ENCODE results near the gene UBXN7.
"Not testable (repeated sequence)": the region's sequence is repeated elsewhere in the genome, so short reads cannot be mapped to it uniquely, and the experiment has no call there.

Gene UBXN7

DNA sequence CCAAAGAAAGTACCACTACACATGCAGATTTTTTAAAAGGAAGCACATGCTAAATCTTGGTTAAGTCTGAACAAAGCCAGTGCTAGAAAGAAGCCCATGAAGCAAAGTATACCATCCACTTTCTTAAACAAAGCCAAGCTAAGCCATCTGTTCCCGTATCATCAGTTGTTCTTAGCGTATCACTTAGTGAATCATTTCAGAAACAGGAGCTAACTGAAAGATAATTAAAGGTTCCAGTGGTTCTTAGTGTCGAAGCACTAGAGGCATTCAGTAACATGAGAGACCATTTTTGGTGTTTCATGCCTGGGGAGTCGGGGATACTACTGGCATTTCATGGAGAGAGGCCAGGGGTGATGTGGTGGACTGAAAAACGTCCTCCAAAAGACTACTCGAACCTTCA, 12.8 kb downstream of the UBXN7 start:
- DNase-seq (ENCODE audit: low read depth in 3 of 3, low spot score in 1 of 3), result no peak

GRCh38 chr3:196418601-196419000, 13.6 kb downstream of the UBXN7 start:
- DNase-seq (ENCODE audit: low read depth in 3 of 3, low spot score in 1 of 3), result no peak

GRCh38 chr3:196414469-196414868, 17.8 kb downstream of the UBXN7 start:
- no peak for DNase-seq (ENCODE audit: low read depth in 3 of 3, low spot score in 1 of 3)

DNA sequence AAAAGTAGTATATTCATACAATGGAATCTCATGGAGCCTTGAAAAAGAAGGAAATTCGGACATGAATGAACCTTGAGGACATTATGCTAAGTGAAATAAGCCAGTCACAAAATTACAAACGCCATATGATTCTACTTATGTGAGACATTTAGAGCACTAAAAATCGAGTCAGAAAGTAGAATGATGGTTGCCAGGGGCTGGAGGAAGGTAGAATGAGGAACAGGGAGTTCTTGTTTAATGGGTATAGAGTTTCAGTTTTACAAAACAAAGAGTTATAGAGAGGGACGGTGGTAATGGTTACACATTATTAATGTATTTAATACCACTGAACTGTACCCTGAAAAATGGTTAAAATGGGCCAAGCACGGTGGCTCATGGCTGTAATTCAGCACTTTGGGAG, 19.5 kb downstream of the UBXN7 start:
- DNase-seq (ENCODE audit: low read depth in 3 of 3, low spot score in 1 of 3), result no peak

DNA sequence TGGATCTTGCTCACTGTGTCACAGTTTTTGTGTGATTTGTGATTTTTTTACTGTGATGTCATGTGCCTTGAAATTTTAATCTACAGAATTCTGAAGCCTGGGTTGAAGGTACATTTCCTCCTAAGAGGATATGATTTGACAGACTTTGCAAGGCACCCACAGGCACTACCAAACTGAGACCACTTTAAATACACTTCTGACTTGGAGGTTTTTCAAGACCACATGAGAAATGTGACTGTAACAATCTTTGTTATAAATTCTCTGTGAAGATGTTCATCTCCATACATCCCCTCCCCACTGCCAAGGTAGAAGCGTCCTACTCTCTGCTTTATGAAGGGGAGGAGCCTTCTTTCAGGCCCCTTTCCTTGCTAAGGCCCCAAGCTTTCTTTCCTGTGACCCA, 22.8 kb downstream of the UBXN7 start:
- no peak for DNase-seq (ENCODE audit: low read depth in 3 of 3, low spot score in 1 of 3)

DNA sequence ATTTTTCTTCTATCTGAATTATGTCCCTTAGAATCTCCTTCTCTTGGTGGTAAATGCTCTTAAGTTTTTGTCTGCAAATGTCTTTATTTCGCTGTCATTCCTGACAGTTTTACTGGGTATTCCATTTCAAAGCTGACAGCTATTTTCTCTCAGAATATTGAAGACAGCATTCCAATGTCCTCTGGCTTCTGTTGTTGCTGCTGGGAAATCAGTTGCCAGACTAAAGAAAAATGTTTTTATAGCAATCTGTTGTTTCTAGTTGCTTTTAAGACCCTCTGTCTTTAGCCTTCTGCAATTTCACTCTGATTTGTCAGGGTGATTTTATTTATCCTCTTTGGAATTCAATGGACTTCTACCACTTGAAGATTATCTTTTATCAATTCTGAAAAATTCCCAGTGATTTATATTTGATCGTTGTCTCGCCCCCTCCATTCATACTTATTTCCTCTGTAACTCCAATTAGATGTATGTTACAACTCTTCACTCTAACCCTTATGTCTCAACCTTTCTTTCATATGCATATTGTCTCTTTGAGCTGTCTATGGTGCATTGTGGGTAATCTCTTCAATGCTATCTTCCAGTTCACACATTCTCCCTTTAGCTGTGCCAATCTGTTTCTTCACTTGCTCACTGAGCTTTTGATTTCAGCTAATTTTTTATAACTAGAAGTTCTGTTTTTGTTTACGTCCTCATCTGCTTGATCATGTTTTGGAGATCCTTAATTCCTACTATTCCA, 23.5 kb downstream of the UBXN7 start:
- DNase-seq (ENCODE audit: low read depth in 3 of 3, low spot score in 1 of 3), result no peak

- no peak for DNase-seq (ENCODE audit: low read depth in 3 of 3, low spot score in 1 of 3)
These were observed 25.3 kb downstream of the UBXN7 start for GRCh38 chr3:196406811-196407470.

GRCh38 chr3:196400331-196400730, 31.9 kb downstream of the UBXN7 start:
- DNase-seq (ENCODE audit: low read depth in 3 of 3, low spot score in 1 of 3), result no peak

GRCh38 chr3:196399485-196399945, 32.7 kb downstream of the UBXN7 start:
- DNase-seq (ENCODE audit: low read depth in 3 of 3, low spot score in 1 of 3), result no peak

GRCh38 chr3:196398782-196399181, 33.4 kb downstream of the UBXN7 start:
- DNase-seq (ENCODE audit: low read depth in 3 of 3, low spot score in 1 of 3), result no peak

- DNase-seq (ENCODE audit: low read depth in 3 of 3, low spot score in 1 of 3), result no peak
These were observed 34.3 kb downstream of the UBXN7 start for GRCh38 chr3:196397941-196398340.

- no peak for DNase-seq (ENCODE audit: low read depth in 3 of 3, low spot score in 1 of 3)
These were observed 42.1 kb downstream of the UBXN7 start for GRCh38 chr3:196390116-196390515.

DNA sequence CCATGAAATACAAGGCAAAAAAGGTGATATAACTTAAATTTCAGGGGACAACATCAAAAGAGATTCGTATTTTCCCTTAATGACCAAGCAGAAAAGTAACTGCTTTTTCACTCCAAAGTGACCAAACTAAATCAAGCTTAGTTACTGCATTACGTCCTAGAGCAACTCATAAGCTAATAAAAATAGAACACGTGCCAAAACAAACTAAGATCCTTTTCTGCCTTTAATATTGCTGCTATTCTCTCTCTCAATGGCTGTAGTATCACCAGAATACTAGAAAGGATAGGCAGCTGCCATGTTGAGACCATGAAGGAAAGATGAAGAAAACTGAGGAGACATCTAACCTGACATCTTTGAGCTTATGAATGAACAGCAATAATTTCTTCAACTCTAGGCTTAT, 43.3 kb downstream of the UBXN7 start:
- DNase-seq (ENCODE audit: low read depth in 3 of 3, low spot score in 1 of 3), result no peak

DNA sequence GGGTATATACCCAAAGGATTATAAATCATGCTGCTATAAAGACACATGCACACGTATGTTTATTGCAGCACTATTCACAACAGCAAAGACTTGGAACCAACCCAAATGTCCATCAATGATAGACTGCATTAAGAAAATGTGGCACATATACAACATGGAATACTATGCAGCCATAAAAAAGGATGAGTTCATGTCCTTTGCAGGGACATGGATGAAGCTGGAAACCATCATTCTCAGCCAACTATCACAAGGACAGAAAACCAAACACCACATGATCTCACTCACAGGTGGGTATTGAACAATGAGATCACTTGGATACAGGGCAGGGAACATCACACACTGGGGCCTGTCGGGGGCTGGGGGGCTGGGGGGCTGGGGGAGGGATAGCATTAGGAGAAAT, 44.3 kb downstream of the UBXN7 start:
- DNase-seq (ENCODE audit: low read depth in 3 of 3, low spot score in 1 of 3), result not testable (repeated sequence)

- DNase-seq (ENCODE audit: low read depth in 3 of 3, low spot score in 1 of 3), result not testable (repeated sequence)
These were observed 45.4 kb downstream of the UBXN7 start for GRCh38 chr3:196386797-196387196.

DNA sequence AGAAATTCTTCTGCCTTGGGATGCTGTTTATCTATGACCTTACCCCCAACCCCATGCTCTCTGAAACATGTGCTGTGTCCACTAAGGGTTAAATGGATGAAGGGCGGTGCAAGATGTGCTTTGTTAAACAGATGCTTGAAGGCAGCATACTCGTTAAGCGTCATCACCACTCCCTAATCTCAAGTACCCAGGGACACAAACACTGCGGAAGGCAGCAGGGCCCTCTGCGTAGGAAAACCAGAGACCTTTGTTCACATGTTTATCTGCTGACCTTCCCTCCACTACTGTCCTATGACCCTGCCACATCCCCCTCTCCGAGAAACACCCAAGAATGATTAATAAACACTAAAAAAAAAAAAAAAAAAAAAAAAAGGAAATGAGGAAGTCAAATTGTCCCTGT, 46.2 kb downstream of the UBXN7 start:
- DNase-seq (ENCODE audit: low read depth in 3 of 3, low spot score in 1 of 3), result not testable (repeated sequence)

GRCh38 chr3:196385446-196385845, 46.8 kb downstream of the UBXN7 start:
- not testable (repeated sequence) for DNase-seq (ENCODE audit: low read depth in 3 of 3, low spot score in 1 of 3)

DNA sequence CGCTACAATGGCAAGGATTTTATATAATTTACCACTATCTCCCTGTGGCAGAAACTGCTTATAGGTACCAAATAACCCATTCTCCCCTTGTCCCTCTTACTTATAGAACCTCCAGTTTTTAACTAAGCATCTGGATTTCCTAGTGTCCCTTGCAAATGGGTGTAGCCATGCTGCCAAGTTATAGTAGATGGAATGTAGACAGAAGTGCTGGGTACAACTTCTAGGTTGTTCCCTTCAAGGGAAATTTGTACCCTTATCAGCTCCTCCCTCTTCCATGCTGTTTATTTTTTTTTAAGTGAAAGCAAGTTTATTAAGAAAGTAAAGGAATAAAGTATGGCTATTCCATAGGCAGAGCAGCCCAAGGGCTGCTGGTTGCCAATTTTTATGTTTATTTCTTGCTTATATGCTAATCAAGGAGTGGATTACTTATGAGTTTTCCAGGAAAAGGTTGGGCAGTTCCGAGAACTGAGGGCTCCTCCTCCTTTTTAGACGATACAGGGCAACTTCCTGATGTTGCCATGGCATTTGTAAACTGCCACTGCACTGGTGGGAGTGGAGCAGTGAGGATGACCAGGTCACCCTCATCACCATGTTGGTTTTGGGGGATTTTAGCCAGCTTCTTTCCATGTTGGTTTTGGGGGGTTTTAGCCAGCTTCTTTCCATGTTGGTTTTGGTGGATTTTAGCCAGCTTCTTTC, 53.9 kb downstream of the UBXN7 start:
- DNase-seq (ENCODE audit: low read depth in 3 of 3, low spot score in 1 of 3), result no peak

DNA sequence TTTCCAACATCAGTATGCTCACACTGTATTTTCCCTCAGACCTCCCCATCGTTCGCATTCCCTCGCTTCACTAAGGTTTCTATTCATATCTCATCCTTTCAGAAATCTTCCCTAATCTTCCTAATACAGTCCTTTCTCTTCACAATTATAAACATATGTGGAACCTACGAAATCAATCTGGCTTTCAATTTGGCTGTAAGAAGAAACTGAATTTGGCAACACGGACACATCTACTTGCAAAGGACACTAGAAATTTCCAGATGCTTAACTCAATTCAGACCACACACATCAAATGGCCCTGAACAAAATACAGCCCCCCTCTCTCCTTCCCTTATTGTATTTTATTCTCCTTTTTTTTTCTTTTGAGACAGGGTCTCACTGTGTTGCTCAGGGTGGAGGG, 54.9 kb downstream of the UBXN7 start:
- no peak for DNase-seq (ENCODE audit: low read depth in 3 of 3, low spot score in 1 of 3)

GRCh38 chr3:196365736-196366135, 66.5 kb downstream of the UBXN7 start:
- no peak for DNase-seq (ENCODE audit: low read depth in 3 of 3, low spot score in 1 of 3)

DNA sequence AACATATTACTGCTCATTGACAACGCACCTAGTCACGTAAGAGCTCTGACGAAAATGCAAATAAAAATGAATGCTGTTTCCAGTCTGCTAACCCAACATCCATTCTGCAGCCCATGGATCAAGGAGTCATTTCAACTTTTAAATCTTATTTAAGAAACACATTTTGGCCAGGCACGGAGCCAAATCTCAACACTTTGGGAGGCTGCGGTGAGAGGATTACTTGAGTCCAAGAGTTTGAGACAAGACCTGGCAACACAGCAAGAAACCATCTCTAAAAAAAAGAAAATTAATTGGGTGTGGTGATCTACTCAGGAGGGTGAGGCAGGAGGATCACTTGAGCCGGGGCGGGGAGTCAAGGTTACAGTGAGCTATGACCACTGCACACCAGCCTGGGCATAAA, 71.6 kb downstream of the UBXN7 start:
- no peak for DNase-seq (ENCODE audit: low read depth in 3 of 3, low spot score in 1 of 3)

DNA sequence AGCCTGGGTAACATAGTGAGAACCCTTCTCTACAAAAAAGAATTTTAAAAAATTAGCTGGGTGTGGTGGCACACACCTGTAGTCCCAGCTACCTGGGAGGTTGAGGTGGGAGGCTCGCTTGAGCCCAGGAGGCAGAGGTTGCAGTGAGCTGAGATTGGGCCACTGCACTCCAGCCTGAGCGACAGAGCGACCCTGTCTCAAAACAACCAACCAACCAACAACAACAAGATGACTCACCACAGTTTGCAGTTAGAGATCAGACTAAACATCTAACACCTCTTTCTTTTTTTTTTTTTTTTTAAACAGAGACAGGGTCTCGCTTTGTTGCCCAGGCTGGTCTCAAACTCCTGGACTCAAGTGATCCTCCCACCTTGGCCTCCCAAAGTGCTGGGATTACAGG, 73.7 kb downstream of the UBXN7 start:
- DNase-seq (ENCODE audit: low read depth in 3 of 3, low spot score in 1 of 3), result not testable (repeated sequence)
